T-helper 9 cell (primary cell): ENCODE measurements around the gene PCCA.
"Not testable (repeated sequence)": the region's sequence is repeated elsewhere in the genome, so short reads cannot be mapped to it uniquely, and the experiment has no call there.

Experiments
- DNase-seq: peaks from one replicate; pipeline ENCODE4 v3.0.0-alpha.2; 2020

The PCCA gene

DNA sequence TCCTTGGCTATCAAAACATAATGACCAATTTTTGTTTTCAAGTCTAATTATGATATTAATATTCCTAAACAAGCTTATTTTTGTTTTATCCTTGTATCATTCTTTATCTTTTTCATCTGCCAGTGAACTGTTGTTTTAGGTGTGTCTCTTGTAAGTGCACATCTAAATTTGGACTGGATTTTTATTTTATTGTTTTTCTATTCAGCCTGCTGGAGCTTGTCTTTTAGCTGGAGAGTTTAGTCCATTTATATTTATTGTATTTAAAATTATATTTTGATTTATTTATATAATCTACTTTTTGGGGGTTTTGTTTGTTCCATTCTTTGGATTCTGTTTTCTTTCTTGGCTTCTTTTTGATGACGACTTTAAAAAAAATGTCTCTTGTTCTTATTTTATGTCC is 159.0 kb downstream of the PCCA start:
- no peak for DNase-seq

DNA sequence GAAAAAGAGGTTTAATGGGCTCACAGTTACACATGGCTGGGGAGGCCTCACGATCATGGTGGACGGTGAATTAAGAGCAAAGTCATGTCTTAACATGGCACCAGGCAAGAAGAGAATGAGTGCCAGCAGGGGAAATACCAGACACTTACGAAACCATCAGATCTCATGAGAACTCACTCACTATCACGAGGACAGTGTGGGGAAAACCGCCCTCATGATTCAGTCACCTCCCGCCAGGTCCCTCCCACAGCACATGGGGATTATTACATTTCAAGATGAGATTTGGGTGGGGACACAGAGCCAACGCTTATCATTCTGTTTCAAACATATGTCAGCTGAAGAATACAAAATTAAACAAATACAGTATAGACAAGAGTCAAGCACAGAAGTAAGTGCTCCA is 165.1 kb downstream of the PCCA start:
- DNase-seq: no peak

DNA sequence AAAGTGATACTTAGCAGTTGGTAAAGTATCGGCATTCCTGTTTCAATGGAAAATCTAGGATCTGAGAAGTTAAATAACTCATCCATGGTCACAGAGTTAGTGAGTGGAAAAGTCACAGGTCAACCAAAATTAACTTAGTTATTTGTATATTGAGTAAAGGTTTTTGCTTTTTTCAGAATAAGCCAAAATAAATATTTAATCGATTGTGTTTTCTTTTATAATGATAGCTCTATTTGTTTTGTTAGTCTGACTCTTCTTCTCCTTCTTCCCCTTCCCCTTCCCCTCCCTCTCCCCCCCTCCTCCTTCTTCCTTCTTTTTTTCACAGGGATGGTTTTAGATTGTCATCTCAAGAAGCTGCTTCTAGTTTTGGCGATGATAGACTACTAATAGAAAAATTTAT is 173.5 kb downstream of the PCCA start:
- no peak for DNase-seq

DNA sequence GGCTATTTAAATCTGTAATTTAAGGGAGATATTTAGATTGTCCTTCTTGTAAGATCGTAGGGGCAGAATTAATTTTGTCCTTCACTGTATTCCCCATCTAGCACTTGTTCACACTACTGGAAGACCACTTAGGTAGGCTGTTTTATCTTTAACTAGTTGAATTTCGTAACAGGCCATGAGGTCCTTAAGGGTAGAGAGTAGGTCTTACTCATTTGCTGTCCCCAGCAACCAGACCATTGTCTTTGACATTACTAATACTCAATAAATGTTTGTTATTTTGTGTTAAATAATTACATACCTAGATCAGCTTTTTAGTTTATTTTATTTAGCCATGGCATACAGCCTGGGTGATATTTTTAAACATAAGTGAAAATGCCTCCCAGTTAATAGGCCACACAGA is 177.1 kb downstream of the PCCA start:
- DNase-seq: no peak

DNA sequence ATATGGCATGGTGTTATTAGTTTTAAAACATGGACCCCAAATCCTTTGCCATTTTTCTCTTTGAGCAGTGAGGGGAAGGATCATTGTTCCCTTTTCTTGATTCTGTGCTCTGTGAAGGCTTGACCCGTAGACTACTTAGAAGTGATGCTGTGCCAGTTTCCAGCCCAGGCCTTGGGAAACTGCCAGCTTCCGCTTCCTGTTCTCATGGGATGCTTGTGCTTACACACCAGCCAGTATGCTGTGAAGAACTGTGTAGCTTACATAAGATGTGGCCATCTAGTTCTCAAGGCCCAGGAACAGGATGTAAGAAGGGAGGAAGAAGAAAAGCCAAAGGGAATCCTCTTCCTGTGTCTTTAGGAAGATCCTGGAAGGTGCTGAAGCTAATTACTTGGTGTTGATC is 180.9 kb downstream of the PCCA start:
- no peak for DNase-seq

DNA sequence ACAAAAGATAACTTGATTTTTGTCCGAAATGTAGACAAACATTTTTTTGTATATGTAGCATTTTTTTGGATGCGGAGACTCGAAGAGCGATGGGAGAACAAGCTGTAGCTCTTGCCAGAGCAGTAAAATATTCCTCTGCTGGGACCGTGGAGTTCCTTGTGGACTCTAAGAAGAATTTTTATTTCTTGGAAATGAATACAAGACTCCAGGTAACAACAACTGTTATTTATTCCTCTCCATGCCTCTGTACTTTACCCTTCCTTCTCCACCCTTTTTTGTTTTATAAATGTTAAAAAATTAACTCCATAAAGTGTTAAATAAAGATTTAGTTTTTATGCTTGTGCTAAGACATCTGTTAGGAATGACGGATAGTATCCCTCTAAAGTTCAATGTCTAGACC is 184.2 kb downstream of the PCCA start:
- DNase-seq: no peak

DNA sequence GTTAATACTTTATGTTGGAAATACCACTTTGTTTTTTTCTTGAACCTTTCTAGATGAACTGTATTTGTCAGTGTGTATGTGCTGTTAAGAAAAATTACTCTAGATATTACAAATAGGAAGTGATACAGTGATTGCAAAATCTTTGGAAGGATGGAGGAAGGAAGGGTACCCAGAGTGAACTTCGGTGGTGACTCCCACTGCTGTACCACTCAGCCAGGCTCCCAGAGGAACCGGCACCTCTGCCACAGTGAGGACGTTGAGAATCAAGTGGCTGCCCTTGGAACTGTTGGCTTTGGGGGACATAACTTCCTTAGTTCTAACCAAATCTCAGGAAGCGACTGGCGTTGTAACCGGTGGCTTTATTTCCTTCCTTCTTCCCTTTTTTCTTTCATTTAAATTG is 184.7 kb downstream of the PCCA start:
- no peak for DNase-seq

DNA sequence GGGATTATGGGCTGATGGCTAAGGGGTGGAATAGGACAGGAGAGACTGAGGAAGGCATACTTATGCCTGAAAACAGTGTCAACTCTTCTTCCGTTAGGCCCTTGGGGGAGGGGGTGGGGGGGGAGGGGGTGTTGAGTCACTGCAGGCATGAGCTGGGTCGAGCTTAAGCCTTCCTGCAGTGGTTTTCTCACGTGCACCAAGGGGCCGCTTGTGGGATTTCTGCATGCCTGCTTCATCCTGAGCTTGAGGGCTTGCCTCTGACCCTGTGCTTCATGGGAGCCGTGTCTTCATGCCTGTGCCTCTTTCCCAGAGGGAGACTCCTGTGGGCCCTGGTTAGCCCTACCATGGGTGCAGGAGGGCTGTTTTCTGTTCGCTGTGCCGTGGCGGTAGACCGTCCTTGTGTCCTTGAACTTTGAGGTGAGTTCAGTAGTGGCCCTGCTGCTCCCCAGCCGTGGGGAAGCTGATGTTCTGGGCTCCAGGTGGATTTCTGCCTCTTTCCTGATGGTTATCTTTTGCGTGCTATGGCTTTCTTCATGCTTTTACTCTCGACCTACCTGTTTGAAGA is 186.1 kb downstream of the PCCA start:
- no peak for DNase-seq

DNA sequence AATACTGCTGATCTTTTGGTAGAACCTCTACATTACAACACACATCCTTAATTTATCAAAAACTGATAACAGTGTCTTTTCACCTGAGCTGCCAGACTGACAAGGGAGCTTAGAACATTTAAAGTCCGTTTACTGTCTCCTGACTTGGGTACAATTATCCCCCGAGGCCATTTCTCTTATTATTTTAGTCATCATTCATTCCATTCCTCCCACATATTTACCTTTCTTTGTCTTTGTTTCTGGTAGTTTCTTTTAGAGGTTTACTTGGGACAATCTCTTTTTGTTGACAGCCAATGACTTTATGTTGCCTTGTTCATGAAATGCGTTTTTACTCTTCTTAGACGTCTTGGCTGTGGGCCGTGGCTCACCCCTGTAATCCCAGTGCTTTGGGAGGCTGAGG is 186.9 kb downstream of the PCCA start:
- DNase-seq: no peak

DNA sequence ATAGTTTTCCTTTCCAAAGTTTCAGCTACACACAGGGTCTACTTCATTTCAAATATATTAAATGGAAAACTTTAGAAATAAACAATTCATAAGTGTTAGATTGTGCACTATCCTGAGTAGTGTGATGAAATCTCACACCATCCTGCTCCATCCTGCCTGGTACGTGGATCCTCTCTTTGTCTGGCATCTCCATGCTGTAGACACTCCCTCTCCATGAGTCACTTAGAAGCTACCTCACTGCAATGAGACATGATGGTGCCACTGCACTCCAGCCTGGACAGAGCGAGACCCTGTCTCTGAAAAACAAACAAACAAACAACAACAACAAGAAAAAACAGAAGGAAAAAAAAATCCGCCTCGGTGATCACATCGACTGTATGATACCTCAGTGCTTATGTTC is 191.8 kb downstream of the PCCA start:
- DNase-seq: no peak

DNA sequence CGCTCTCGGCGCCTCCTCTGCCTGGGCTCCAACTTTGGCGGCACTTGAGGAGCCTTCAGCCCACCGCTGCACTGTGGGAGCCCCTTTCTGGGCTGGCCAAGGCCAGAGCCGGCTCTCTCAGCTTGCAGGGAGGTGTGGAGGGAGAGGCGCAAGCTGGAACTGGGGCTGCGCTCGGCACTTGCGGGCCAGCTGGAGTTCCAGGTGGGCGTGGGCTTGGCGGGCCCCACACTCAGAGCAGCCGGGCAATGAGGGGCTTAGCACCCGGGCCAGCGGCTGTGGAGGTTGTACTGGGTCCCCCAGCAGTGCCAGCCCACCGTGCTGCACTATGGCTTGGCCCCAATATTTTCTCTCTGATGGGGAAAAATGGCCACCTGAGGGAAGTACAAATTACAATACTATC is 193.4 kb downstream of the PCCA start:
- DNase-seq: not testable (repeated sequence)

DNA sequence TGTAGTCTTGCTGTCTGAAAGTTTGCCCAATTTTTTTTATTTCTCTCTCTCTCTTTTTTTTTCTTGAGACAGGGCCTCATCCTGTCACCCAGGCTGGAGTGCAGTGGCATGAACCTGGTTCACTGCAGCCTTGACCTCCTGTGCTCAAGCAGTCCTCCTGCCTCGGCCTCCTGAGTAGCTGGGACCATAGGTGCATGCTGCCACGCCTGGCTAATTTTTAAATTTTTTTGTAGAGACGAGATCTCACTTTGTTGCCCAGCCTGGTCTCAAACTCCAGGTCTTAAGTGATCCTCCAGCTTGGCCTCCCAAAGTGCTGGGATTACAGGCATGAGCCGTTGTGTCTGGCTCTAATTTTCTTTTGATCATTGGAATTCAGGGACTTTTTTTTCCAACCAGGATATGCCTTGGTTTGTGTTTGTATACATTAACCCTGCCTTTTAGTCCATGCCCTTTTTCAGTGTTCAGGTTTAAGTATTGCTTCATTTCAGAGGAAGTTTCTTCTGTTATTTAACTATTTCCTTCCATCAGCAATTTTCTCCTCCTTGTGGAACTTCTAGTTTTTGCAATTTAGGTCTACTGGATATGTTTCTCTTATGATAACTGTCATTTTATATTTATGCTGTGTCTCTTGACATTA is 201.4 kb downstream of the PCCA start:
- DNase-seq: no peak

DNA sequence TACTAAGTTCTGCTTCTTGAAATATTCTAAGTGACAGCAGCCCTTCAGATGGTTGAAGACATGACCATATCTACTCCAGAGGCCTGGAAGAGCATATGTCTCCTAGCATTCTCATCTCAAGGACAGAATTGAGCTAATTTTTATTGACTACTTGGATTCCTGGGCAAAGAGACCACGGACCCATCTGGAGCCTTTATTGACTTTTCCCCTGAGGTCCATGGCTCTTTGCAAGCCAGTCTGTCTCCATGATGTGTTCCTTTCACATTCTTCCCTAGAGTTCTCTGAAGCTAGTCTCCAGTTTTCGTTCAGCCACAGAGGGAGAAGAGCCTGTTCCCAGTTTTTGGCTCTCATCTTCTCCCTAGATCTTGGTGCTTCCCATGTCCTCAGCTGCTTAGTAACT is 202.7 kb downstream of the PCCA start:
- no peak for DNase-seq

DNA sequence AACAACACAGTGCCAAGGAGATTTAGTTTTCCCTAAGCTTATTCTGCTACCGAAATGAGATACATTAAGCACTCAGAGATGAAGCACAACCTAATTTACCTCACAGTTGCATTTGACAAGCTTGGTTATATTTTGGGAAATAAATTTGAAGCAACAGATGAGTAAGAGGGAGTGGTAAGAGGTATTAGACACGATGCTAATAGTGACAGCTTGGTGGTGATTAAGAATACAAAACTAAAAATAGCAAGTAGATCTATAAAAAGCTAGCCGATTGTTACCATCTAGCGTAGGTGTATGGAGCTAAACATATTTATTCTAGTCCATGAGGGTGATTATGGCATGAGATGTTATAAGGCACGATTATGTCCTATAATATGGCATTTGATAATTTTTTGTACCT is 208.5 kb downstream of the PCCA start:
- DNase-seq: no peak

DNA sequence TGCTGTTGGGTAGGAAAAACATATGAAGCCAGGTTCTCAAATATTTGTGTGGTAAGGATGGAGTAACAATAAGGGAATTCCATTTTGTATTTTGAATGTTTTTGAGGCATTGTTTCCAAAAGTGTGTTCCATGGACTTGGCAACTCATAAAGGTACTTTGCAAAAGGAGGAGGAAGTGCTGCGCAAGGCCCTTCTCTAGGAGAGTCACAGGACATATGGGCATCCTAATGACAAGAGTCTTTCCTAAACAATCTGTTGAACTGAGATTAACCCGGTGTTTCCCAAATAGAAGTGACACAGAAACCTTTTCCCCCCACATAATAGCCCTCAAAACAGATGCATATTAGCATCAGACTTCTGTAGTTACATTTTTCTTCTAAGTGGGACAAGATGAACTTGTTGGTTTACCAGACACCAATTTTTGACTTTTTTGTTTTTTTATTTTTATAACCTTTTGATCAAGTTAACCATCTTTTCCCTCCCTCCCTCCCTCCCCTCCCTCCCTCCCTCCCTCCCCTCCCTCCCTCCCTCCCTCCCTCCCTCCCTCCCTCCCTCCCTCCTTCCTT is 209.3 kb downstream of the PCCA start:
- no peak for DNase-seq

DNA sequence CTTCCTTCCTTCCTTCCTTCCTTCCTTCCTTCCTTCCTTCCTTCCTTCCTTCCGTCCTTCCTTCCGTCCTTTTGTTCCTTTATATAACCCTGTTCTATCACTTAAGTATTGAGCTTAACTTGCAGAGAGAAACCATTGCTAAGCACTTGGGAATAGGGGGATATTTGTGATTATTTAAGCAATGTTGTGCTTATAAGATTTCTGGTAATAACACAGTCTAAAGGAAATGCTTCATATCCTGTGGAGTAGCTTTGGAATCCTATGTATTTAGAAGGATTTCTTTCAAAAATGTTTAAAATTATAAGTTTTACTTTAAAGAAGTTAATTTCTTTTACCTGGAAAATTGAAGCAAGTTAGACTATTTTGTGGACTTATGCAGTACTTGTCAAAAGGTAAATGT is 209.8 kb downstream of the PCCA start:
- no peak for DNase-seq

DNA sequence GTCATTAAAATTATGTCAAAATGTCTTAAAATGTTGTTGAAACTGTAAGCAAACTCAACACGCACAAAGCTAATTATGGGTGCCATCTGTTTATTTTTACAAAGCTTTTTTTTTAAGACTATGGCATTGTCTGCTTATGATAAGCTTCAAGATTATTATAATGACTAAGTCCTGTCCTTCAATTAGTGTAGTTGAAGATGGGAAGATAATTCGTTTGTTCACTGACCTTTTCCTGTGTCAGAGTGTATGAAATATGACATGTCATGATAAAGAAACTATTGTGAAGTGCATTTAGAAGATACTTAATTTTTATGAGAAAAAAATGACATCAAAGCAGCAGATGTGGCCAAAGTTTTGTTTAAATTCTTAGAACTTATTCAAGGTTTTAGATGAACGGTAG is 211.3 kb downstream of the PCCA start:
- DNase-seq: no peak

DNA sequence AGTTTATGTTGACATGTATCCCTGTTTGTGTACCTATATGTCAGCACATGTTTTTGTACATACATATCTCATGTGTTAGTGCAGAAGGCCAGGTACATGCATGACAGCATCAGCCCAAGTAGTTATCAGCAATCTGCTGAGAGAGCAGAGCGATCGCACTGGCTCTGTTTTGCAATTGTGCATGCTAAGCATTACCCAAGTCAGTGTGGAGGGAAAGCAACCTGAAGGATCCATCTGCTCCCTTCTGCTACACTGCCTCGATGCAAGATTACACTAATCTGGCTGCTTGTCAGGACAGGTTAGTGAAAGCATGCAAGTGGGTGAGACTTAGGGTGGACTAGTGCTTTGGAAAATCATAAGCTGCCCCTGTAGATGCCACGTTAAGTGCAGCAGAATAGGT is 211.8 kb downstream of the PCCA start:
- DNase-seq: no peak

DNA sequence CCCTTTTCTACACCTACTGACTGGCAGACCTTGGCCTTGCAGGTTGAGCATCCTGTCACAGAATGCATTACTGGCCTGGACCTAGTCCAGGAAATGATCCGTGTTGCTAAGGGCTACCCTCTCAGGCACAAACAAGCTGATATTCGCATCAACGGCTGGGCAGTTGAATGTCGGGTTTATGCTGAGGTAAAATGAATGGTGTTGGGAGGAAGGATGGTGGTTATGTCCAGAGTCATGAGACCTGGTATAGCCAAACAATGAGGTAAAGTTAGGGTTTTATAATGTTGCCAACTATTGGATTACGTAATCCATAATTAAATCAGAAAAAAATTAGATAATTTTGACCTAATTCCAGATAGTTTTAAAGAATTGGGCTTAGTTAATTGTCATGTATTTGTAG is 212.5 kb downstream of the PCCA start:
- no peak for DNase-seq

DNA sequence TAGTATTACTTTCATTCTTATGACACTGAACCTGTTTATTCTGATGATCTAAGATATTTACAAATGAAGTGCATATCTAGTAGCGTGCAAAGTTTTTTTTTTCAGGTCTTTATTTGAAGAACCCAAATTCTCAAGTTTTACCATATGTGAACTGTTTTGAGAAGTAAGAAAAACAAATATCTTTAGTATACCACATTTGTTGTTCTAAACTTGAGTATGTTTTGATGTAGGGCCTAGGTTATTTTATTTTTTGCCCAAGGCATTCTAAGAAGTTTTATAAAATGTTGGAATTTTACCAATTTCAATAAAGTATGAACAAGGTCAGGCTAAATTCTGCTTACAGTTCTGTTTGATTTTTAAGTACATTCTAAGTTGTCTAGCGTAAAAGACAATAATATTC is 213.5 kb downstream of the PCCA start:
- DNase-seq: no peak

DNA sequence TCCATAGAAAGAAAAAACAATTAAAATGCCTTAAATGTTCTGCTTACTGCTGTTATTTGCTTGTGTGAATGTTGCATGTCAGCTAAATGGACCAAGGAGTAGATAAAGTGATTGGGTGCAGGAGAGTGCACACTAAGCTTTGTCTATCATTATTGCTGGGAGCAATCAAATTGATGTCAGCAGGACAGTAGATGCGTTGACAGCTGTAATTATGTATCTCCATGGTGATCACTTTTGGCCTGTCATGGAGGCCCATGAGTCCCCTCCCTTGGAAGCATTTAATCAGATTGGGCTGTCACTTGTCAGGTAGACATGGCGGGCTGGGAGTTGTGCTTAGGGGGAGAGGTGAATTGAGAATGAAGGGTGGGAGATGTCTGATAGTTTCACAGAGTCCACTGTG is 215.3 kb downstream of the PCCA start:
- DNase-seq: no peak

DNA sequence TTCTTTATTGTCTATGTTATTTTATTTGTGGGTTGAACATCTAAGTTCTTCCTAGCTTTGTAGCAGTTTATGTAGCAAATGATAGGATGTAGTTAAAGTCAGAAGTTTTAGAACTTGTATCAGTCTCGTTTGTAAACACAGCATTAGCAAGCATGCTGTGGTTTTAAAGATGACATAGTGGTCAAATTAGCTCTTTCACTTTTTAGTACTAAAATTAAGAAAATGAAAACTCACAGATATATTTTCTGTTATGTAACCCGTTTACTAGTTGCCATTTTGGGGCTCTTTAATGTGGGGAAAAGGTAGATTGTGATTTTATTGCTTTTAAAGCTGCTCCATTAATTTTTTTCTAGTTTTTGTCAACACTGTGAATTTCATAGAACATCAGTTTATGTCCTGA is 216.5 kb downstream of the PCCA start:
- no peak for DNase-seq

DNA sequence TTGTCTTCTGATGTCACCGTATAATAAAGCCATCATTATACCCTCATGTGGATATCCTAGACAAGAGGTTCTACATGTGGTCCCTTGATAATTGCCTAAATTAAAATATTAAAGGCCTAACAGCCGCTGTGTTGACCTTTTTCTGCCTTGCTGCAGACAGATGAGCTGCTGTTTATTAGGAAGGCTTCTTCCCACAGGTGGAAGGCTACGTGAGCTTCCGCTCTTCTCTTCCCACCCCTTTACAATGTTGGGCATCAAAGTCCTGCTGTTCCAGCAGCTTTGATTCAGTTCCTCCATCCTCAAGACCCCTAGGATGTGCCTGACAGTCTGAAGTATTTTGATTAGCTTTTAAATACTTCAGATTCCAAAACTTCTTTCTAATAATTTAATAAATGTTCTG is 217.1 kb downstream of the PCCA start:
- DNase-seq: no peak

DNA sequence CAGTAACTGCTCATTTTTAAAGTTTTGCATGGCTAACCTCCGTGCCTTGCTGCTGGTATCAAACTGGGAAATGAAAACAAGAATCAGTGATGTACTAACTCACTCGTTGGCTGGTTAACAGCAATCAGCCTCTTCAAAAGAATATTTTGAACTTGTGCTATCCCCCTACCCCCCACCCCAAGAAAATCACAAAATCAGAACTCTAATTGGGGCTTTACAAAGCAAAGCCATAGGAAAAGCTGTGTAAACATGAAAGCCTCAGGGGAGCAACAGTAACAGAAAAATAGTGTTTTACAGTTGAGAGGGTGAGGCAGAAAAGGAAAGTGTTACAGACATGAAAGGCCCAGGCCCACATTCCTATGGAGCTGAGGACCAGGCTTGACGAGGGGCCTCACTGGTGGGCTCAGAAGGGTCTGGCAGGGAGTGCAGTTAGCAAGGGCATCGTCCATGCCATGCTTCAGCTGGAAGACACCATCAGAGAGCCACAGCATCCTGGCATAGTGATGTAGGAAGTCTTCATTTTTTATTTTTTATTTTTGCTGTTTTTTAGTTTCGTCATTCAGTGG is 217.6 kb downstream of the PCCA start:
- DNase-seq: no peak
